ENCODE results near the gene ADPRHL1. TPM values are rescaled to one million over a fixed set of nuclear protein-coding genes. Genes with fewer than 3 reads are reported as not detected.

The ADPRHL1 gene
- total RNA-seq, 1 donor from 2014 or later: 3.1 TPM

- Mint-ChIP-seq H3K36me3 (ENCODE audit: low read depth, unreplicated experiment) (peaks cover 1% of the 10 kb centered on the region), H3K9me3 (ENCODE audit: unreplicated experiment) (no peaks in the 10 kb centered on the region), H3K27ac (ENCODE audit: unreplicated experiment) (peak overlapping the region; percentile 91), H3K4me3 (ENCODE audit: unreplicated experiment) (peak overlapping the region; percentile 92), H3K27me3 (ENCODE audit: low read depth, unreplicated experiment) (no peaks in the 10 kb centered on the region), H3K4me1 (ENCODE audit: low read depth, unreplicated experiment) (peaks cover 49% of the 10 kb centered on the region)
- Histone ChIP-seq H3K4me1 (ENCODE audit: insufficient read depth, low read length) (peaks cover 47% of the 10 kb centered on the region), H2AFZ (ENCODE audit: low read depth, low read length) (no peak overlapping the region), H3K9ac (ENCODE audit: low read length) (peak overlapping the region; percentile 75), H3K36me3 (ENCODE audit: insufficient read depth, low read length) (peaks cover 25% of the 10 kb centered on the region), H3K79me2 (ENCODE audit: insufficient read depth, low read length) (peaks cover 85% of the 10 kb centered on the region), H3K27me3 (ENCODE audit: insufficient read depth, low read length) (no peaks in the 10 kb centered on the region), H4K20me1 (ENCODE audit: insufficient read depth, low read length) (peaks cover 68% of the 10 kb centered on the region), H3K9me3 (ENCODE audit: insufficient read depth, low read depth, low read length) (no peaks in the 10 kb centered on the region), H3K27ac (ENCODE audit: low read depth, low read length) (peak overlapping the region; percentile 88), H3K4me2 (ENCODE audit: low read length) (peak overlapping the region; percentile 94), H3K4me3 (ENCODE audit: insufficient read depth, low read depth, low read length) (peak overlapping the region; percentile 48)
- DNase-seq (ENCODE audit: low read depth): peak; percentile 96
- peak; percentile 79 for FAIRE-seq
- TF ChIP-seq EZH2 (IDR thresholded peaks at IDR 0.05; ENCODE audit: insufficient read depth, low read length): no peak
- TF ChIP-seq CTCF (IDR thresholded peaks at IDR 0.05; ENCODE audit: insufficient read depth, low read depth, low read length): no peak
Measured at GRCh38 chr13:113493315-113493951, 40.1 kb upstream of the ADPRHL1 start.

- H3K9ac ChIP-seq (ENCODE audit: low read length): peak overlapping the region; percentile 98
- peak overlapping the region; percentile 88 for H3K27ac ChIP-seq (ENCODE audit: low read depth, low read length)
- H3K27me3 Mint-ChIP-seq (ENCODE audit: low read depth, unreplicated experiment): no peaks in the 10 kb centered on the region
- H3K4me3 Mint-ChIP-seq (ENCODE audit: unreplicated experiment): peak overlapping the region; percentile 92
- H2AFZ ChIP-seq (ENCODE audit: low read depth, low read length): no peak overlapping the region
- no peaks in the 10 kb centered on the region for H3K27me3 ChIP-seq (ENCODE audit: insufficient read depth, low read length)
- no peaks in the 10 kb centered on the region for H3K9me3 Mint-ChIP-seq (ENCODE audit: unreplicated experiment)
- H4K20me1 ChIP-seq (ENCODE audit: insufficient read depth, low read length): peaks cover 68% of the 10 kb centered on the region
- peaks cover 49% of the 10 kb centered on the region for H3K4me1 Mint-ChIP-seq (ENCODE audit: low read depth, unreplicated experiment)
- H3K4me2 ChIP-seq (ENCODE audit: low read length): peak overlapping the region; percentile 94
- no peak for FAIRE-seq
- H3K27ac Mint-ChIP-seq (ENCODE audit: unreplicated experiment): peak overlapping the region; percentile 86
- peaks cover 48% of the 10 kb centered on the region for H3K4me1 ChIP-seq (ENCODE audit: insufficient read depth, low read length)
- H3K79me2 ChIP-seq (ENCODE audit: insufficient read depth, low read length): peaks cover 85% of the 10 kb centered on the region
- DNase-seq (ENCODE audit: low read depth): no peak
- no peaks in the 10 kb centered on the region for H3K9me3 ChIP-seq (ENCODE audit: insufficient read depth, low read depth, low read length)
- H3K4me3 ChIP-seq (ENCODE audit: insufficient read depth, low read depth, low read length): peak overlapping the region; percentile 69
- peaks cover 4% of the 10 kb centered on the region for H3K36me3 Mint-ChIP-seq (ENCODE audit: low read depth, unreplicated experiment)
- peaks cover 10% of the 10 kb centered on the region for H3K36me3 ChIP-seq (ENCODE audit: insufficient read depth, low read length)
- TF ChIP-seq EZH2 (IDR thresholded peaks at IDR 0.05; ENCODE audit: insufficient read depth, low read length) (no peak), CTCF (IDR thresholded peaks at IDR 0.05; ENCODE audit: insufficient read depth, low read depth, low read length) (no peak)
Measured at GRCh38 chr13:113491982-113492381, 38.7 kb upstream of the ADPRHL1 start.

DNA sequence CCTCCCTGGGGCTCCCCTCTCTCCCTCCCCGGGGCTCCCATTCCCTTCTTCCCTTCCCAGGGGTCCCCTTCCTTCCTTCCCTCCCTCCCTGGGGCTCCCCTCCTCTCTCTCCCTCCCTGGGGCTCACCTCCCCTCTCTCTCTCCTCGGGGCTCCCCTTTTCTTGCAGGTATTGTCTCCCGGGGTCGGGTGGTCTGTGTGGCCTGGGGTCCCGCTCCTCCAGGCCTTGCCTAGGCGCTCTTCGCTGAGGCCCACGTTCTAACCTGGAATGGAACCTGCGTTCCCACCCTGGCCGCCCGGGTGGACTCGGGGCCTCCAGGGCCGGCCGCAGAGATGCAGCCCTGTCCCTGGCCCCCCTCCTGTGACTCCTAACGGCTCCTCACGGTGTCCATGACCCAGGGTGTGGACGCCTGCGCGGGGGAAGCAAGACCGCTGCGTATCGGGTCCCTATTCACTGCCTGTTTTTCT lies 38.2 kb upstream of the ADPRHL1 start:
- FAIRE-seq (no peak), DNase-seq (ENCODE audit: low read depth) (no peak)
- peaks cover 85% of the 10 kb centered on the region for H3K79me2 ChIP-seq (ENCODE audit: insufficient read depth, low read length)
- H4K20me1 ChIP-seq (ENCODE audit: insufficient read depth, low read length): peaks cover 68% of the 10 kb centered on the region
- no peak overlapping the region for H2AFZ ChIP-seq (ENCODE audit: low read depth, low read length)
- no peaks in the 10 kb centered on the region for H3K9me3 ChIP-seq (ENCODE audit: insufficient read depth, low read depth, low read length)
- H3K27ac ChIP-seq (ENCODE audit: low read depth, low read length): peak overlapping the region; percentile 88
- Mint-ChIP-seq H3K36me3 (ENCODE audit: low read depth, unreplicated experiment) (peaks cover 4% of the 10 kb centered on the region), H3K4me3 (ENCODE audit: unreplicated experiment) (peak overlapping the region; percentile 92), H3K27ac (ENCODE audit: unreplicated experiment) (peak overlapping the region; percentile 86), H3K27me3 (ENCODE audit: low read depth, unreplicated experiment) (no peaks in the 10 kb centered on the region), H3K4me1 (ENCODE audit: low read depth, unreplicated experiment) (peaks cover 44% of the 10 kb centered on the region), H3K9me3 (ENCODE audit: unreplicated experiment) (no peaks in the 10 kb centered on the region)
- peaks cover 5% of the 10 kb centered on the region for H3K36me3 ChIP-seq (ENCODE audit: insufficient read depth, low read length)
- peak overlapping the region; percentile 94 for H3K4me2 ChIP-seq (ENCODE audit: low read length)
- peak overlapping the region; percentile 98 for H3K9ac ChIP-seq (ENCODE audit: low read length)
- TF ChIP-seq CTCF (IDR thresholded peaks at IDR 0.05; ENCODE audit: insufficient read depth, low read depth, low read length) (no peak), EZH2 (IDR thresholded peaks at IDR 0.05; ENCODE audit: insufficient read depth, low read length) (no peak)
- H3K4me3 ChIP-seq (ENCODE audit: insufficient read depth, low read depth, low read length): peak overlapping the region; percentile 69
- H3K4me1 ChIP-seq (ENCODE audit: insufficient read depth, low read length): peaks cover 48% of the 10 kb centered on the region
- no peaks in the 10 kb centered on the region for H3K27me3 ChIP-seq (ENCODE audit: insufficient read depth, low read length)
